Brain microvascular endothelial cell (primary cell): ENCODE measurements around the gene PYCR2.

ENCODE experiments used
- DNase-seq: peaks from one replicate; pipeline ENCODE4 v3.0.0-alpha.2; 2020
- H3K27ac ChIP-seq: fragments of 250-450 bp; sonication (Bioruptor Pico); 2 replicates; pipeline ENCODE4 v1.5.1; 2020; ENCODE audit warnings: mild to moderate bottlenecking, moderate library complexity
- H3K27me3 ChIP-seq: fragments of 250-450 bp; sonication (Bioruptor Pico); replicated peaks from 2 replicates; pipeline ENCODE4 v1.5.1; 2020; ENCODE audit warnings: mild to moderate bottlenecking
- H3K36me3 ChIP-seq: fragments of 250-450 bp; sonication (Bioruptor Pico); replicated peaks from 2 replicates; pipeline ENCODE4 v1.5.1; 2020; ENCODE audit warnings: mild to moderate bottlenecking
- H3K4me3 ChIP-seq: 2 replicates; pipeline ENCODE4 v1.5.1; 2011; ENCODE audit warnings: low read depth, mild to moderate bottlenecking, control low read depth, low read length, moderate library complexity
- CTCF ChIP-seq: IDR thresholded peaks from 2 replicates; pipeline ENCODE4 v1.5.1; 2011; ENCODE audit warnings: low read depth, mild to moderate bottlenecking, moderate library complexity, low read length, control low read depth, inconsistent platforms; ENCODE audit errors: missing control alignments
- in situ Hi-C: cut with HindIII; loops from 2 replicates; pipeline ENCODE4 v1.10.0; 2017; ENCODE audit warnings: low sequenced_read_pairs, low pct_ligation_motif_present

PYCR2 gene

GRCh38 chr1:225874431-225874830, 49.6 kb downstream of the PYCR2 start:
- Histone ChIP-seq H3K27me3 (no peaks in the 10 kb centered on the region), H3K36me3 (peaks cover 11% of the 10 kb centered on the region), H3K4me3 (no peak overlapping the region), H3K27ac (no peak overlapping the region)
- DNase-seq: no peak
- TF ChIP-seq CTCF: no peak
- in situ Hi-C loops: no loop called here

DNA sequence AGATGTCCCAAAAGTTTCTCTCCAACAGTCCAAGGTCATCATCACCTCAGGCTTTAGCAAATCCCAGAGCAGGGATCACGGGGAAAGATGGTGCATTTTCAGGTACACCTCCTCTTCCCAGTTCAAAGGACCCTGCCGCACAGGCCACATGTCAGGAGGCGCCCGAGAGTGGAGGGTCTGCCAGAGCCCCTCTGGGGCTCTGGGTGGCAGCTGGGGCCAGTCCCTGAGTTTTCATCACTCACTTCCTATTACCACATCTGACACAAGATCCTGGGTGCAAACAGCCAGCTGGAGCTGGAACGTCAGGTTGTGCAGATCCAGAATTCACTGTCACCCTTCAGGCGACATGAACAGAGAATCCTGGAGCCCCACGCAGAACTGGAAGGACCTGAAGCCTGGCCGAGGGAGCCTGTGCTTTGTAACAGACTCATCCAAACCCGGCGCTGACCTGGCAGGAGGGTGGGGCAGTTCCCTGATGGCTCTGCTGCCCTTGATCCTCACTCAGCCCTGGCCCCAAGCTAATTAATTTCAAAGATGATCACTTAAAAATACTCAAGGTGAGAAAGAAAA, 50.7 kb downstream of the PYCR2 start:
- DNase-seq: no peak
- Histone ChIP-seq H3K36me3 (peaks cover 11% of the 10 kb centered on the region), H3K27me3 (no peaks in the 10 kb centered on the region), H3K27ac (no peak overlapping the region), H3K4me3 (no peak overlapping the region)
- TF ChIP-seq CTCF: no peak
- in situ Hi-C loops: no loop called here

DNA sequence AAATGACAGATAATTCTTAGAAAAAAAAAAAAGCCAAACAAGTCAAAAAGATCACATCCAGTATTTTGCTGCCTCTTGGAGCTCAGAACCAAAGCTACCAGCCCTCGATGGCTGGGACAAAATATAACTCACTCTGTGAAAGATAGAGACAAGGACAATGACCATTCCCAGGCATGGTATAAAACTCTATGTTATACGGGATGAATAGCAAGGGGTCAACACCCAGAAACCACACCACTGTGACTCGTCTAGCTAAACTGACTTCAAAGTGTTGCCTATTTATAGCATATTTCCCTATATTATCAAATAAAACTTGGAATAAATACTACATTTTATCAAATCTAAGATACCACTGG, 52.0 kb downstream of the PYCR2 start:
- no peak for TF ChIP-seq CTCF
- Histone ChIP-seq H3K36me3 (peaks cover 12% of the 10 kb centered on the region), H3K4me3 (no peak overlapping the region), H3K27me3 (no peaks in the 10 kb centered on the region), H3K27ac (no peak overlapping the region)
- DNase-seq: no peak
- in situ Hi-C loops: no loop called here

- no peak for DNase-seq
- TF ChIP-seq CTCF: no peak
- in situ Hi-C loops: no loop called here
- Histone ChIP-seq H3K27me3 (no peaks in the 10 kb centered on the region), H3K36me3 (peaks cover 15% of the 10 kb centered on the region), H3K27ac (no peak overlapping the region), H3K4me3 (no peak overlapping the region)
Measured at GRCh38 chr1:225871359-225872074, 52.5 kb downstream of the PYCR2 start.

DNA sequence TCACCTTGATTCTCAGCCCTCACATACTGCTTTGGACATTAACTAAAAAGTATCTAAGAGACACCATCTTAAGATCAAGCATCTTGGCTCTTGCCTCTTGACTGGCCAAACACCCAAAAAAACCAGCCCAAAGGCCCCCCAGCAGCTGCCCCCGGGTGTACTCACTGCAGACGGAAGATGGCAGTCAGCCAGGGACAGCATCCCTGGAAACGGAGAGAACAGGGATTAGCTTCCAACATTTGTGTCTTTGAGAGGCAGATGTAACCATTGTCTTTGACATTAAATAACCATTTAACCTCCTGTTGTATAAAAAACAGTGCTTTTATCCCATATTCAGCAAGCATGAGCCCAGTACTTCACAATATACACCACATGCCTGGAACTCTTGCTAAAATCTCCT, 53.1 kb downstream of the PYCR2 start:
- in situ Hi-C loops: no loop called here
- H3K36me3 ChIP-seq: peaks cover 15% of the 10 kb centered on the region
- H3K27ac ChIP-seq: no peak overlapping the region
- TF ChIP-seq CTCF: no peak
- H3K27me3 ChIP-seq: no peaks in the 10 kb centered on the region
- DNase-seq: no peak
- H3K4me3 ChIP-seq: no peak overlapping the region
